Lower lobe of right lung (tissue), 2 donors: ENCODE measurements around the gene OPTC. TPM values are rescaled to one million over a fixed set of nuclear protein-coding genes. Genes with fewer than 3 reads are reported as not detected.

Experiments used
- ATAC-seq, 2 donors: fragments of 200-7000 bp; cut with Tn5 transposase; one replicate each; pipeline ENCODE4 v1.9.1; 2020 to 2022; ENCODE audit warnings: mild to moderate bottlenecking in 2 of 2, moderate library complexity in 2 of 2
- DNase-seq: peaks from one replicate; pipeline ENCODE4 v3.0.0-alpha.2; 2020
- H3K27ac ChIP-seq: fragments of 200-600 bp; one replicate; pipeline ENCODE4 v1.8.0; 2022
- H3K27me3 ChIP-seq: fragments of 200-600 bp; one replicate; pipeline ENCODE4 v1.8.0; 2022; ENCODE audit warnings: low read depth
- H3K36me3 ChIP-seq: fragments of 200-600 bp; one replicate; pipeline ENCODE4 v1.8.0; 2022; ENCODE audit warnings: mild to moderate bottlenecking
- H3K4me1 ChIP-seq: fragments of 200-600 bp; one replicate; pipeline ENCODE4 v1.8.0; 2022
- H3K4me3 ChIP-seq: fragments of 200-600 bp; one replicate; pipeline ENCODE4 v1.8.0; 2022; ENCODE audit warnings: mild to moderate bottlenecking
- H3K9me3 ChIP-seq: fragments of 200-600 bp; one replicate; pipeline ENCODE4 v1.8.0; 2022
- intact Hi-C: fragments of 100-400 bp; cut with DNase I; formaldehyde crosslinking; loops from one replicate; pipeline ENCODE4 v1.11.0; 2022
- total RNA-seq: library from RNA; stranded (reverse); fragmentation: NEBNext Ultra II Directional; extraction: Animal tissue kit (Norgen Biotek cat#: 25700); gene quantifications from one replicate; pipeline ENCODE4 v1.2.1, GENCODE V29; 2021
- TF ChIP-seq, protein P1 (sequence below): fragments of 200-600 bp; IDR thresholded peaks from one replicate; pipeline ENCODE4 v1.8.0; 2022; ENCODE audit warnings: antibody characterized with exemption, mild to moderate bottlenecking
- donor health status: DM: no; HTN: yes; CAD: no; lungs with severe emphysema.

The OPTC gene
- total RNA-seq, 1 donor from 2014 or later = not detected

DNA sequence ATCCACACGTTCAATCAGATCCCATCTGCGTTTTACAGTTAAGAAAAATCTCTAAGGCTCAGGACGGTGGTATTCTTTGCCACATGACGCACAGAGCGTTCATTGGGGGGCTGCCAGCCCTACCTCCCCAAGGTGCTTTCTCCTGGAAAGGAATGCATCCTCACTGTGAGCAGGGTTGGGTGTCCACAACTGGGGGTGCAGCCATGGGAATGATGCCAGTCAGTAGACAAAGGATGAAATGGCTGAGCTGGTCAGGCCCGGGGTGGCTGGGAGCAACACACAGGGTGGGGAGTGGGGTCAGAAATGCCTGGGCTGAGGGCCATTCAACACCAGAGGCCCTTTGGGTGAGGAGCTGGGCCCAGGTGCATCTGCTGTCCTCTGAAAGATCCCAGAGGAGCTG, 25.9 kb downstream of the OPTC start:
- no peak for DNase-seq
- Histone ChIP-seq H3K27me3 (no peaks in the 10 kb centered on the region), H3K4me3 (no peak overlapping the region), H3K36me3 (no peaks in the 10 kb centered on the region), H3K9me3 (no peaks in the 10 kb centered on the region), H3K4me1 (peaks cover 14% of the 10 kb centered on the region), H3K27ac (no peak overlapping the region)
- intact Hi-C loops = loop anchor here (10.0 kb wide), 1 partner anchor 105 kb away; the partner anchor contains the start of gene ATP2B4
- no peak for ATAC-seq
- TF ChIP-seq, protein P1, sequence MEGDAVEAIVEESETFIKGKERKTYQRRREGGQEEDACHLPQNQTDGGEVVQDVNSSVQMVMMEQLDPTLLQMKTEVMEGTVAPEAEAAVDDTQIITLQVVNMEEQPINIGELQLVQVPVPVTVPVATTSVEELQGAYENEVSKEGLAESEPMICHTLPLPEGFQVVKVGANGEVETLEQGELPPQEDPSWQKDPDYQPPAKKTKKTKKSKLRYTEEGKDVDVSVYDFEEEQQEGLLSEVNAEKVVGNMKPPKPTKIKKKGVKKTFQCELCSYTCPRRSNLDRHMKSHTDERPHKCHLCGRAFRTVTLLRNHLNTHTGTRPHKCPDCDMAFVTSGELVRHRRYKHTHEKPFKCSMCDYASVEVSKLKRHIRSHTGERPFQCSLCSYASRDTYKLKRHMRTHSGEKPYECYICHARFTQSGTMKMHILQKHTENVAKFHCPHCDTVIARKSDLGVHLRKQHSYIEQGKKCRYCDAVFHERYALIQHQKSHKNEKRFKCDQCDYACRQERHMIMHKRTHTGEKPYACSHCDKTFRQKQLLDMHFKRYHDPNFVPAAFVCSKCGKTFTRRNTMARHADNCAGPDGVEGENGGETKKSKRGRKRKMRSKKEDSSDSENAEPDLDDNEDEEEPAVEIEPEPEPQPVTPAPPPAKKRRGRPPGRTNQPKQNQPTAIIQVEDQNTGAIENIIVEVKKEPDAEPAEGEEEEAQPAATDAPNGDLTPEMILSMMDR = no peak

DNA sequence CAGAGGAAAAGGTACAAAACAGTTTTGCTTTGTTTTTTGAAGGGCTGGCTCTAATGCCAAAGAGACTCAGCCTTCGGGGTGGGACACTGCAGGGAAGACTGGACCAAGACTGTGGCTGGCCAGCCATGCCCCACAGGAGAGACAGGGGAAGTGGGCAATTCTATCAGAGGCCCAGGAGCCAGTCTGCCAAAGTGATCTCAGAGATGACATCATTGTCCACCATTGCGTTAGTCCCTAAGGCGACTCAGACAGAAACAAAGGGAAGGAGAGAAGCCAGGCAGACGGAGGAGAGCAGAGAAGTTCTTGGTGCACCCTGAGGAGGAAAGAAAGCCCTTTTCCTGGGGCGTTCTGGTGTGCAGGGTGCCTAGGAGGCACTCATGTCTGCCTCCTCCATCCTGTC, 26.4 kb downstream of the OPTC start:
- H3K36me3 ChIP-seq = no peaks in the 10 kb centered on the region
- no peaks in the 10 kb centered on the region for H3K9me3 ChIP-seq
- ATAC-seq = peak in 1 of 2 donors; percentile 27
- peaks cover 14% of the 10 kb centered on the region for H3K4me1 ChIP-seq
- no peak for DNase-seq
- no peaks in the 10 kb centered on the region for H3K27me3 ChIP-seq
- no peak overlapping the region for H3K27ac ChIP-seq
- intact Hi-C loops = no loop called here
- no peak overlapping the region for H3K4me3 ChIP-seq
- TF ChIP-seq, protein P1 = no peak

DNA sequence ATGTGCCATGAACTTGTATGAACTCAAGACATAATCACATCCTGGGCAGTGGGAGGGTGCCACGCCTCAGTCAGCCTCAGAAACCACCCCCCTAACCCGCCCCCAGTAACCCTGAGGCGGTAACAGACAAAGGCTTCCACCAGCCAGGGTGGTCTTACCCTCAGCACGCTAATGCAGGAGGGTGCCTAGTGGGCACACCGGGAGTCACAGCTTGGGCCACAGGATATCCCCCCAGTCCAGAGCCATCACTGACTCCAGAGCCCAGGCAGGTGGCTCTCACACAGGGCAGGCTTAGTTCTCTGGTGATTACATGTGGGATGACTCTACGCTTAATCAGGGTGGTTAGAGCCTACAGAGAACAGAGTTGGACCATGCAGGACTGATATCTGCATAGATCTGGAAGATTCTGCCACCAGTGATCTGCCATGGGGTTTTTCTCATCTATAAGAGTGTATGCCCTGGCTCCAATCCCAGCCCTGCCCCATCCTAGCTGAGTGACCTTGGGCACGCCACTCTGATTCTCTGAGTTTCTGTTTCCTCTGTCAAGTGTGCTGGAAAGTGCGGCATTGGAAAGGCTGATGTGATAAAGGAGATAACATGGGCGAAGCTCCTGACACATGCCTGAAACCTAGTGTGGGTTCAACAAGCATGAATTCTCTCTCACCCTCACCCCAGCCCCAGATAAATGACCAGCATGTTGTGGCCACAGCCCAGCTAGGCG, 27.3 kb downstream of the OPTC start:
- Histone ChIP-seq H3K4me1 (peaks cover 14% of the 10 kb centered on the region), H3K9me3 (no peaks in the 10 kb centered on the region), H3K36me3 (no peaks in the 10 kb centered on the region), H3K27ac (no peak overlapping the region), H3K27me3 (no peaks in the 10 kb centered on the region), H3K4me3 (no peak overlapping the region)
- DNase-seq (no peak), ATAC-seq (peak in 1 of 2 donors; percentile 34)
- intact Hi-C loops = no loop called here
- TF ChIP-seq, protein P1 = no peak

DNA sequence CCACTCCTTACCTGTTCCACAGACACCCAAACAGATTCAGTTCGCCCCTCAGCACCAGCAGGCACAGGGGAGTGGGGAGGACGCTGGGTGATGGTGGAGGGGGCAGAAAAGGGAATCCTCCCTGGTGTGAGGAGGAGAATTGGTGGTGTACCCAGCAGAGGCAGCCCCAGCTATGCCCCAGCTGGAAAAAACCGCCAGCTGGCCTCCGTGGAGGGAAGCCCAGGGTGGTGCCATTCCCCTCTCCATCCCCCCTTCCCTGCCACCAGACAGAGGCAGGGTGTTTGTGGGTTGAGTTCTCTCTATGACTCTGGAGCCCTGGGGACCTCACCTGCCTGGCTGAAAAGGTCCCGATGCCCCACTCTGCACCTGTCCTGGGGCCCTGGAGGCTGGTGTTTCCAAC, 27.9 kb downstream of the OPTC start:
- Histone ChIP-seq H3K27ac (no peak overlapping the region), H3K4me1 (peaks cover 14% of the 10 kb centered on the region)
- DNase-seq = no peak

DNA sequence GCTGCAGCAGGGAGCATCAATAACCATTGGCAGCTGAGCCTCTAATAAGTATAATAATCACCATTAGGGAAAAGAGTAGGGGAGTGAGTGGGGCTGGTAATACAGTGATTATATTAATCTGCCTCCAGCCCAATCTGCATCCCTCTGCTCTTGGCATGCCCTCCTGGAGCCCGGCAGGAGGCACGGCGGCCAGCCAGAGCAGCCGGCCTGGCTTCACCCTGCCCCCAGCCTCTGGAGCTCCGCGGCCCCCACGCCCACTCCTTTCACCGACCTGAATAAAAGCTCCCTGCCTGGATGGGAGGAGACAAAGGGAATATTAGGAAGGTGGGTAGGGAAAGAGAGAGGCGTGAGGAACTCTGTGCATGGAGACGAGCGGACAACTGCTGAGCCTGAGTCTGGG, 28.3 kb downstream of the OPTC start:
- no peak for DNase-seq

More for the DNA sequence above, 27.9 kb downstream of the OPTC start:
- H3K36me3 ChIP-seq = no peaks in the 10 kb centered on the region
- no peaks in the 10 kb centered on the region for H3K27me3 ChIP-seq
- no peaks in the 10 kb centered on the region for H3K9me3 ChIP-seq
- no peak for ATAC-seq
- TF ChIP-seq, protein P1 = no peak
- intact Hi-C loops = no loop called here
- no peak overlapping the region for H3K4me3 ChIP-seq

More for the DNA sequence above, 28.3 kb downstream of the OPTC start:
- no peak for ATAC-seq
- Histone ChIP-seq H3K27ac (no peak overlapping the region), H3K36me3 (no peaks in the 10 kb centered on the region), H3K4me1 (peaks cover 14% of the 10 kb centered on the region), H3K9me3 (no peaks in the 10 kb centered on the region), H3K27me3 (no peaks in the 10 kb centered on the region), H3K4me3 (no peak overlapping the region)
- intact Hi-C loops = no loop called here
- TF ChIP-seq, protein P1 = no peak
